ENCODE data around the gene CD247.

Gene CD247

GRCh38 chr1:167457936-167458584 lies 60.3 kb downstream of the CD247 start:
- no peak for DNase-seq

GRCh38 chr1:167456926-167457325 lies 61.4 kb downstream of the CD247 start:
- DNase-seq: no peak

- no peak for DNase-seq
Observed at GRCh38 chr1:167456524-167456923, 61.8 kb downstream of the CD247 start.

GRCh38 chr1:167455786-167456446 lies 62.4 kb downstream of the CD247 start:
- DNase-seq: peak; percentile 56

GRCh38 chr1:167454894-167455785 lies 63.2 kb downstream of the CD247 start:
- peak; percentile 69 for DNase-seq

GRCh38 chr1:167454304-167454893 lies 63.9 kb downstream of the CD247 start:
- no peak for DNase-seq

GRCh38 chr1:167453123-167453522 lies 65.2 kb downstream of the CD247 start:
- DNase-seq: no peak

GRCh38 chr1:167452483-167452882 lies 65.8 kb downstream of the CD247 start:
- DNase-seq: no peak

- no peak for DNase-seq
Observed at GRCh38 chr1:167450843-167451242, 67.5 kb downstream of the CD247 start.

GRCh38 chr1:167447521-167448136 lies 70.7 kb downstream of the CD247 start:
- no peak for DNase-seq

- DNase-seq: no peak
Observed at GRCh38 chr1:167446966-167447365, 71.4 kb downstream of the CD247 start.

- no peak for DNase-seq
Observed at GRCh38 chr1:167443757-167444156, 74.6 kb downstream of the CD247 start.

- DNase-seq: no peak
Observed at GRCh38 chr1:167442854-167443565, 75.3 kb downstream of the CD247 start.

GRCh38 chr1:167442142-167442848 lies 76.0 kb downstream of the CD247 start:
- peak; percentile 85 for DNase-seq

GRCh38 chr1:167441222-167441621 lies 77.1 kb downstream of the CD247 start:
- no peak for DNase-seq

GRCh38 chr1:167440776-167441175 lies 77.6 kb downstream of the CD247 start:
- DNase-seq: no peak

GRCh38 chr1:167440345-167440744 lies 78.0 kb downstream of the CD247 start:
- DNase-seq: no peak

- DNase-seq: peak; percentile 54
Observed at GRCh38 chr1:167439301-167439988, 78.9 kb downstream of the CD247 start.

GRCh38 chr1:167438171-167439138 lies 79.9 kb downstream of the CD247 start:
- DNase-seq: no peak

- DNase-seq: no peak
Observed at GRCh38 chr1:167435484-167435883, 82.8 kb downstream of the CD247 start.
